SKM-1 (cell line): ENCODE data around the gene CD180.

Experiments used
- DNase-seq: peaks from one replicate; lab custom pipeline; 2025; ENCODE audit not compliant: unreplicated experiment; lab: John Stamatoyannopoulos, UW

CD180 gene

DNA sequence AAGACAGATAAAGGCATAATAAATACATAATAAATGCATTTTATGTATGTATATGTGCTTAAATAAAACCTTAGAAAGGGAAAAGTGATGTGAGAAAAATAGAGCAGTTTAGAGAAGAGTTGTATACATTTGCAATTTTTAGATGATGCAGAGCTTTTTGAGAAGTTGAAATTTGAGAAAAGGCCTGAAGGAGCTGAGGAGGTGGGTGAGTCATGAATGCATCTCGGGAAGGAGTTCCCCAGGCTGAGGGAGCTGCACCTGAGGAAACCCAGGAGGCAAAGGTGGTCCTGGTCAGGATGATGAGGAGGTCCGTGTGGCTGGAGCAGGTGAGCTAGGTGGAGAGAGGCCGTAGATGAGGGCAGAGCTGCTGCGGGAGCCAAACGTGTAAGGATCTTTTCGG lies 17.4 kb upstream of the CD180 start:
- DNase-seq = no peak

DNA sequence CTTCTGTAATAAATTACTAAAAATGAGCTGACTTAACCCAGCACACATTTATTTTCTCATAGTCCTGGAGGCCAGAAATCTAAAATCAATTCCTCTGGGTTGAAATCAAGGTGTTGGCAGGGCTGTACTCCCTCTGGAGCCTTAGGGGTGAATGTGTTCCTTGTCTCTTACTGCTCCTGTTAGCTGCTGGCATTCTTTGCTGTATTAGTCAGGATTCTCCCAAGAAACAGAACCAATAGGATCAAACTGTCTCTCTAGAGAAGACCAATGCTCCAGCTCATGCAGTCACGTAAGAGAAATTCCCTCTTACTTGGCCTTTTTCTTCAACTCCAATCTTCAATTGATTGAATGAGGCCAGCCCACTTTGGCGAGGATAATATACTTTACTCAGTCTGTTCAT lies 15.3 kb upstream of the CD180 start:
- no peak for DNase-seq

DNA sequence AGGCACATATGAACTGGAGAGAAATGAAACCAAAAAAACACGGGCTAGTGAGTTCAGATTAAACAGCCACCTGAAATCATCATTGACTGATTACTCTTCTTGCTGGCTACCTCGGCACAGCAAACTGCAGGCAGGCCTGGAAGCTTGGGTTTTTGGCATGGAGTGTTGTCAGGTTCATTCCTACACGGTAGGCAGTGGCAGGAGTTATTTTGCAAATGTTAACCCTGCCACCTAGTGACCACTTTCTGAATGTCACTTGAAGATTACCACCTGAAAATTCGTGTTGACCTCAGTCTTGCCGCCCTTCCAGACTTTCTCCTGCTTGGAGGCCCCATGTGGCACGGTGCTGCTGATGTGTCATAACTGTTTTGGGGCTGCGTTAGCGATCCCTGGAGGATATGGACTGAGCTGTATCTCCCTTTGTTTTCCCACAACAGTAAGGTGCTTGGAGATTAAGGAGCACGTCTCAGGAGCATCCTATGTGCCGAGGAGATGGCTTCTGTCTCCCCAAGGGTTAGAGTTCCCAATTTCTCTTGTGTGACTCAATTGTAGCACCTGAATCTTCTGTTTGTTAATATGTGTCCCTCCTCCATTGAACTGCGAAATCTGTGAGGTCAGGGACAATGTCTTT lies 12.7 kb upstream of the CD180 start:
- peak; percentile 73 for DNase-seq

DNA sequence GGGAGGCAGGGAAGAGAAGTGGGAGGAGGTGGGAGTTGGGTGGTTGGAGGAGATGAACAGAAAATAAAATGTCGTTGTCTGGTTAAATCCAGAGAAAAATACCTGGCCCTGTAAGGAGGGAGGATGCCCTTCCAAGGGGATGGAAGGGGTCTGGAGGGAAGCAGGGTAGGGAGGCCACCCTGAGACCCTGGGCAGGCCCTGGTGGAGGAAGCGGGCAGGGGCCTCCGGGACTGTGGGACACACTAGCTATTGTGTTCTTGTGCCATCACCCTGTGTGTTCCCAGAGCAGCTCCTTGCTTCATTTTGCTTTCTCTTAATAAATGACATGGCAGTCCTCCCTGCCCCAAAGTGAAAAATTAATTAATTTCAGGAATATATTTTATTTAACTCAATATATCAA lies 11.8 kb upstream of the CD180 start:
- DNase-seq = no peak

DNA sequence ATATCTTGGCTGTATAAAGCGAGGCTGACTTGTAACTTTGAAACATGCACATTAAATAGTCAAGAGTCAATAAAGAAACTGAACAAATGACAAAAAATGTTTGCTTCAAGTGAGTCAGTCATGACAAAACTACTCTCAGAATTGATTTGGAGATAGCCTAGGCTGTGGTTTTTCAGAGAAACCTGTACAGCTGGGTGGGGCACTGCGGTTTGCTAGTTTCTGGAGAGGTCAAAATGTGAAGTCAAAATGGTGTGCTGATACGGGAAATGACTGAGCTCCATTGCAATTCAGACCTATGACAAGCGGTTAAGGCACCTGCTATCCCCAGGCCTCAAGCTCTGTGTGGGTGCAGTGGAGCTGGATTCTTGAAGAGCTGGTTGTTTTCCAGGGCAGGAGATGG lies 10.3 kb upstream of the CD180 start:
- peak; percentile 52 for DNase-seq

DNA sequence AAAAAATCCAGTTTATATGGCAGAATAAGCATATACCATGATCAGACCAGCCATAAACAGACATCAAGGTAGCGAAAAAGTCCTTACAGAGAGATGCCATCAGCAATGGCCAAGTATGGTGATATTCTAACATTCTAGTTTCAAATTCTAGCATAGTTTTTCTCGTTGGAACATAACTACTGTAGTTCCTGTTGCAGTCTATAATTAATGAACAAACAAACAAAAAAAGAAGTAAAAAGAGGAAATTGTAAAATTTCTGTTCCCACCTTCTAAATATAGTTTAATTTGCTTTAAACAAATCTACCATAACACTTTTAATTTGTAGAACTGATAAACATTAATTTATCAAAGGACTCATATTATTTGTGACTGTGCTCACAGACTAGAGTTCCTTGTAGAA lies 9.9 kb upstream of the CD180 start:
- no peak for DNase-seq

DNA sequence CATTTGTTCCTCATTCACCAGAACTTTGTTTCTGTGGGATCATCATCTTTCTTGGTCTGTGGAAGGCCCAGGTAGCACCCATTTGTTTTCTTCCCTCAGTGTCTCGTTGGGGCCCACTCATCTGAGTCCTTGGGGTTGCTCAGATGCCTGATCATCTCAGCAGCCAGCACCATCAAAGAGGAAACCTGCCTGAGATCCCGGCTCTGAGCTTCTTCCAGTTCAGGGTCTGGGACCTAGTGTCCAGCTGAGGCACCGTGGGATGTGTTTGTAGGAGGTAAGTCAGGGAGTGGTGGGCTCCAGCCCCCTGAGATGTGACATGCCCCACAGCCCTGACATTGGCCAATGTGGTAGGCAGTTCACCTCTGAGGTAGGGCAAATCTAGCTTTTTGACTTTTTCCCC lies 9.4 kb upstream of the CD180 start:
- no peak for DNase-seq

DNA sequence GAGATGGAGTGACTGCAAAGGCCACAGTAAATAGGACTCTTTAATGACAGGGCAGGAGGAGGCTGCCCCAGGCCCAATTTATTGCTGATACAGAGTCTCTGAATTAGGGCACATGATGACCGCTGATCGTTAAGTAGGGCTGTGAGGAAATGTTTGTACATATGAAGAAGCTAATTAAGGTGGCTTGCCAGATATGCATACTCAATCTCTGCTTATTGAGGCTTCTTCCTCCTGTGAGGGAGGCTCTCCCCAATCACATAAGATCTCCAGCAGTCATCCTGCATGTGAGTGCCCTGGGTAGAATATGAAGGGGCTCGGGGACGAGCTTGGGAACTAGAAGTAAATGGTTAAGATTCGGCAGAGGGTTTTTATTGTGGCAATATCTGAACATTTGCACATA lies 8.2 kb upstream of the CD180 start:
- no peak for DNase-seq

DNA sequence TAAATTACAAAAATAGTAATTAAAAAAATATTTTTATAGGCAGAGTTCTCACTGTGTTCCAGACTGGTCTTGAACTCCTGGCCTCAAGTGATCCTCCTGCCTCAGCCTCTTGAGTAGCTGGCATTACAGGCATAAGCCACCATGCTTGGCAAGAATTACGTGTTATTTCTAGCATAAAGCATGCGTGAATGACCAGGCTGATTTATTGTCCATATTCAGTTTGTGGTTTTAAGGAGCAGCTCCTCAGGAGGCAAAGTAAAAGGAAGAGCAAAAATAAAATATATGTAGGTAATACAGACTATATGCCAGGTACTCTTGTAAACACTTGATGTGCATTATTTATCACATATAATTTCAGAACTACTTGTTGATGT lies 7.1 kb upstream of the CD180 start:
- no peak for DNase-seq

DNA sequence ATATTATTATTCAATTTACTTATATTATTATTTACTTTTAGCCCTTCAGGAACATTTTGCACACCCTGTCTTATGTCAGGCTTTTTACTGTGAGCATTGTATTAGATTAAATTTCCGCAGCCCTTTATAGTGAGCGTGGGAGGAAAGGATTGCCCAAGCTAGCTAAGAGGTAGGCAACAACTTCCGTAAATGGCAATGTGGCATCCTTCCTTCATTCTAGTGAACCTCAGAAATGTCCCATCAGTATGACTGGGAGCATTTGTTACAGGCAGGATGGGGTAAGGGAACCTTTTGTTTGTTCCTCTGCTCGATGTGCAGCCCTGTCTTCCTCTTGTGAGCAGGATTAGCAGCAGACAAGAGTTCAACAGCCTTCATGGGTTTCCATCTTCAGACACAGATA lies 6.2 kb upstream of the CD180 start:
- DNase-seq = peak; percentile 77

DNA sequence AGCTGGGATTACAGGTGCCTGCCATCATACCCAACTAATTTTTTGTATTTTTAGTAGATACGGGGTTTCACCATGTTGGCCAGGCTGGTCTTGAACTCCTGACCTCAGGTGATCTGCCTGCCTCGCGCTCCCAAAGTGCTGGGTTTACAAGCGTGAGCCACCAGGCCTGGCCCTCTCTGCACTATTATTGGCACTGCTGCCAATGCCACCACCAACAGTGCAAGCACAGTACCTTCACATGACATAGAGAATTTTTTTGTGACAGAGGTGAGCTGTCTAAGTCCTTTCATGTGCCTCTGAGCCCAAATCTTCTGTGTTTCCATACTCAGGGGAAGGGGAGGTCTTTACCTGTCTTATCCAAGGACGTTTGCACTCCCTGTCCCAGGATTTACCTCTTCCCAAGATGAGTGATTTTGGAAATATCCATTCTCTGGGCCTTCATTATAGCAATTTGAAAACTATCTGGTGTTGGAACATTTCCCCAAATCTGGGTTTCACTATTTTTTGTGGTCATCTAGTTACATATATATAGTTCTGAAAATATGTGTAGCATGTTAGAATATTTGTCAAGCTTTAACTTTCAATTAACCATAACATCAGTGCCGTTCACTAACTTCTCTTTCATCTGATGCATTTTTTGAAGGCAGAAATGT lies 5.4 kb upstream of the CD180 start:
- DNase-seq = no peak

DNA sequence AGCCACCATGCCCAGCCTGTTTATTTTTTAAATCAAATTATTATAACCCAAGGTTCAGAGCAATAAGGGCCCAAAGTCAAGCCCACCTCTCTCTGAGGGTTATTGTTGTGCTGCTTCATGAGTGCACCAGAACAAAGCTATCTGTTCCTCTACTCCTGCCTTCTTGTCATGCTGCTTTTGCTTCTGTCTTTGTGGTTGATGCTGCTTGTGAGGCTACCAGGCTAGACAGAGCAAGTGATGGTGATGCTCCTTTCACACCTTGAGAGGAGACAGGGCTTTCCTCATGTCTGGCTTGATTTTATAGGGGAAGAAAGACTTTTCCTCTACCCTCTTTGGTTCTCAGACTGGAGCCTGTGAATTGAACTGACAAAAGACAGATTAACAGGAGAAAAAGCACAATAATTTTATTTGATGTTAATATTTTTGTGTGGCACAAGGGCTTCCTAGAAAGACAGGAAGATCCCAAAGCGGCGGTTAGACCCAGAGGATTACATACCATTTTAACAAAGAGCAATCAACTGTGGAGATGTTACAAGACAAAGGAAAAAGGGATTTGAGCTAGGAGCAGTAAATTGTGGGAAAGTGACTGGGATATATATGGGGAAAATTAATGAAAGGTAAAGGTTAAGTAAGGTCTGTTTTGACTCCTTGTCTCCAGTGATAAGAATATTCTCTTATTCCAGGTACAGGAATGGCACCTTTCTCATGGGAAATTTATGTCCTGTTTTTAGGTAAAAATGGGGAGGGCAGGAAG lies 4.4 kb upstream of the CD180 start:
- DNase-seq = no peak

DNA sequence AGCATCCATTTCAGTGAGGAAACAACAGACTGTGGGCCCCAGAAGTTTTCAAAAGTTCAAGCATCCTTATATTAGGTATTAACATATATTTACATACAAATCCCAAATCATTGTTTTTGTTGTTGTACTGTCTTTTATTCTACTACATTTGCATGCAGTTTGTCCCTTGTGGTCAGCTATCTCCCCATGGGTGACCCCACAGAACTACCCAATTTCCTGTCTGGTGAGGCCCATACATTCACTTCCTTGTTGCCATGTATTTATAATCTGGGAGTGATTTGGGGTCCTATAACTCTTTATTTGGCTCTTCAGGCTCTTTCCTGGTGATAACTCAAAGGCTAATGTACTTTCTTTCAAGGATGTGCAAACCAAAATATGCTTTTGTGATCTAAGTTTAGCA lies 3.3 kb upstream of the CD180 start:
- no peak for DNase-seq

DNA sequence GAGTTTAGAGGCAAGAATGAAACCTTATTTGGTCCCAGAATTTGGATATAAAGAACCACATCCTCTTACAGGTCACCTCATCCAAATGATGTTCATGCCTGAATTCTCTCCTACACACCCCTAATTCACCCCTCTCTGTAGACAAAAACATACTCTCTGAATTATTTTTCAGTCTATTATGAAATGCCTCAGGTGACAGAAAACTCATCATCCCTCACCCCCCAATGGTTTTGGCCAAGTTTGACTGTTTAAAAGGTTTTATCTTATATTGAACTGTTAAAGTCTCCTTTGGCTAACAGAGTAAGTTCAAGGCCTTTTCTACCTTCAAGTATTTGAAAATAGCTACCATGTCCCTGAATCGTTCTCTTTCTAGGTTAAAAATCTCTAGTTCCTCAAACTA lies 2.3 kb upstream of the CD180 start:
- no peak for DNase-seq

DNA sequence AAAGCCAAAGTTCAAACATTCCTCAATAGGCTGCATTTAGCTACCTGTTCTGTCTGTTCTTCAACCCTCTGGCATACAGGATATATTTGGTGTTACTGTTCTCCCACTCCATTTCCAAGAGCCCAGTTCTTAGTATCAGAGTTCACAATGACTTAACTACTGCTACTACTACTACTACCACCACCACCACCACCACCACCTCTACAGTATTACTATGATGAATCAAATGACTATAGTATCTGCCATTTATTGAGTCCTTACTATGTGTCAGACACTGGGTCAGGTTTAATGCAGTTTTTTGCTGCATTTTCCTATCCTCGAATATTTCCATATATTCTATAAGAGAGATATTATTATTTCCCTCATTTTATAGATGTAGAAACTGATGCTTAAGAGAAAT lies 937 bp upstream of the CD180 start:
- DNase-seq = no peak

DNA sequence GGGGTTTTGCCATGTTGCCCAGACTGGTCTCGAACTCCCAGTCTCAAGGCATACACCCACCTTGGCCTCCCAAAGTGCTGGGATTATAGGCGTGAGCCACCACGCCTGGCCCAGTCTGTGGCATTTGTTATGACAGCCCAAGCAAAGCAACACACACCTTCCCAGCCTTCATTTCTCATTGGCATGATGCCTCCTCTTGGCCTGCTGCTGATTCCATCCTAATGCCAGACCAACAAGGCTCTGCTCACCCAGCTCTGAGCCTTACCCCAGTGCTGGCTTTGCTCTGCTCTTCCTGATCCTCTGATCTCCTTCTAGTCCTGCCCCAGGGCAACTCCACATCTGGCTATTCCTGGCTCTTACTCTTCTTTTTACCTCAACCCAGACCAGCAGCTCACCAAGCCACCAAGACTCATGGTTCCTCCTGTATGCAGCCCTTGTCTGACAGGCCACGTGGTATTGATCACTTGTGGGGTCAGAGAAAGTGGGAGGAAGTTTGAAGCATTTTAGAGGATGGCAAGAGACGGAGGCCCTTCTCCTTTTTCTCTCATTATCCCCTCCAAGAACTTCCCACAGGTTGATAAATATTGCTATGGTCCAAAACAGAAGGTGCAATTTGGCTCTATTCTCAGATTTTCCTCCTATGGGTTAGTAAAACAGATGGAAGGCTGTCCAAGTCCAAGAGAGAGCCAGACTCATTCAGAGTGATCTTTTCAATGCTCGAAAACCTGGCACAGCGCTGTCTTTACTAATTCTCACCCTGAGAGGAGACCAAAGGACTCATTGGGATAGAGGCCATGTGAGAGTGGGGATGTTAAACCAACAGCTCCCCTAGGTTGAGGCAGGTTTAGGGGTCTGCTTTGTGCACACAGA lies 958 bp downstream of the CD180 start:
- no peak for DNase-seq

DNA sequence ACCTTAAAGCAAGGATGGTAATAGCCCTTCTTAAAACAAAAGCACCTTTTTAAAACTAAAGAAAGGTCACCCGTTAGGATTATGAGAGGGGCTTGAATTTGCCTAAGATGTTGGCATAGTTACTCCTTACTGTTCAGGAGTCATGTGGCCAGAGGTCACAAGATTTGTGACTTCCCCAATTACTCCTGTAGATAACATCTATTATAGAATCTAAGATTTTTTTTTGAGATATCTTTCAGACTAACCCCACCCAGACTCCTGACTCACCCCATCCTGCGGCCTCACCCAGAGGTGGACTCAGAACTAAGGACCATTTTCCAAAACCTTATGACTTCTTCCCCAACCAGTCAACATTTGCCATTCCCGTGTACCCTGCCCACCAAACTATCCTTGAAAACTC lies 2.4 kb downstream of the CD180 start:
- no peak for DNase-seq

DNA sequence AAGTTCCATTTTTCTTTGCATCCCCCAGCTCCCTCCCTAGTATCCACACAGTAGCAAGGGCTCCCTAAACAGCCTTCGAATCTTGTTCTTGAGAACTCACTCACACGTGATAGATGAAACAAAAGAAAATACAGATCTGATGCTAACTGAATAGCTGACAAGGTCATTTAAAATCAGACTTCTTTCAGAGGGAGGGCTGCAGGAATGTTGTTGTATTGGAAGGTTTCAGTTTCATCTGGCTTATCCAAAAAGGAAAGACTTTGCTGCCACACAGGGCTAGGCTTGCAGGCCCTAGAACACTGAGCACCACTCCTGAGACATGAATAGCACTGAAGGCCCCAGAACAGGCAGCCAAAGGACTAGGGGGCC lies 3.2 kb downstream of the CD180 start:
- no peak for DNase-seq

DNA sequence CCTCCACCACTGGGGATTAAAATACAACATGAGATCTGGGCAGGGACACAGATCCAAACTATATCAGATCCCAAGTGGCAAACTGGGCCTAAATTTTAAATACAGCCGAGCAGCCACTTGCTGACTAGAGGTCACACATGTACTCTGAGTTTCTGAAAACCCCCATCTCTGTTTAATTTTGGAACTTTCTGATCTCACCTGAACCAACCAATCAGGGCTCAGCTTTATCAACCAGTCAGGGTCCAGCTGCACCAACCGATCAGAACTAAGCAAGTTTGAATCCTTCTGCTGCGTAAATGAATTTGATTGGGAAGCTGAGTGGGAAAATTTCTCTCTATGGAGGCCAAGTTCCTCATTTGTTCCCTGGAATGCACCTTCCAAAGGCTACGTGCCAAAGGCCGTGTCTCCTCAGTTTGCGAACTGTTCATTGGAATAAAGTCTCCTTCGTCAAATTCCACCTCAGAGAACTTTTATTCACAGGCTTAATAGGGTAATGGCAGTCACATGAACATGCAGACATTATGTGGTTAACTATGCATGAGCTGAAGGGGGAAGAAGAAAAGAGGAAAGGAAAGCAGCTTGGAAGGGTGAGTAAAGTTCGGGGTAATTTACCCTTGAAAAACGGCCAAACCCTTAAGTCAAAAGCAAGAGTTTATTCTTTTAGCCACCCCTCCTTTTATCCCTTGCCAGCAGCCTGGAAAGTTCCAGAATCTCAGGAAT lies 3.7 kb downstream of the CD180 start:
- peak; percentile 39 for DNase-seq

DNA sequence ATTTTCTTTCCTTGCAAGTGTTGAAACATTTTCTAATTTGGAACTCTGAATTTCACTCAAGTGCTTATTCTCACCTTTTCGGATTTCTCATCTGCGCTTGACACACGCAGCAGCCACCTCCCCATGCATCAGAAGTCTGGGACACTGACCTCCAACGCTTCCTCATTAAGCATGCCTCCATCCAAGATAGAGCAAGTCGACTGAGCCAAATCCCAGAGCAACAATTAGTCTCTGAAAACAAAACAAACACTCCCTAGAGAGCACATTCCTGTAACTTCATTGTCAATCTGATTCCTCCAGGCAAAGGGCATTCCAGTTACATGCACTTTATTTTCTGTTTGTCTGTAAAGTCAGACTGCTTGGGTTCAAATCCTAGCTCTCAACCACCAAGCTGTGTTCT lies 5.7 kb downstream of the CD180 start:
- no peak for DNase-seq

DNA sequence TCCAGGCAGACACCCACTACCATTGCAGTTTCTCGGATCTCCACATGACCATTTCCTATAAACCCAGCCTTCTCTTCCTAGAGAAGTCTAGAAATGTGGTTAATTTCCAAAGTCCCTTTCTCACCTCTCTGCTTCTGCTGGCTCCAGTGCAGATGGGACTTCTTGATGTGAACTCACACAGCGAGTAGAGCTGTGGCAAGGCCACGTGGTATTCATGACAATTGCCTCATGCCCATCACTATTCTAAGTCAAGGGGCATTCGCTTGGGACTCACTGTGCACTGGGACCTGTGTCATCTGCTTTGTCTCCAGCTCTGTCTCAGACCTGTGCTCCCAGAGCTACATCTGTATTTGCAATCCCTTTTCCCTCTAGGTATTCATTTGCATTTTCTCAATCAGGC lies 6.2 kb downstream of the CD180 start:
- DNase-seq = no peak
